ENCODE results near the gene PGC. TPM values are rescaled to one million over a fixed set of nuclear protein-coding genes. Genes with fewer than 3 reads are reported as not detected.

Gene PGC
- total and polyA plus RNA-seq, 2 of the 8 experiments (the other 6 are each of a cell fraction or from before 2014, with no cell fraction given), result 0.09 TPM; not detected in 1

GRCh38 chr6:41722969-41723529, 24.1 kb downstream of the PGC start (continued):
- TF ChIP-seq CTCF (IDR thresholded peaks at IDR 0.05; ENCODE audit: control extremely low read depth in 1 of 3, insufficient read depth in 1 of 3, low read depth in 1 of 3, low read length in 3 of 3), result no peak
- TF ChIP-seq TBP (IDR thresholded peaks at IDR 0.05; ENCODE audit: low read depth, low read length), result no peak
- TF ChIP-seq JUN (IDR thresholded peaks at IDR 0.05; ENCODE audit: low read depth, low read length), result no peak
- TF ChIP-seq USF2 (IDR thresholded peaks at IDR 0.05; ENCODE audit: low read length), result no peak

All from H1 (cell line).